Breast epithelium (tissue), 4 donors: ENCODE data around the gene METTL24. TPM values are rescaled to one million over a fixed set of nuclear protein-coding genes. Genes with fewer than 3 reads are reported as not detected.

Experiments used
- DNase-seq, 2 donors: peaks; one replicate each; pipeline ENCODE4 v3.0.0-alpha.2; 2019; ENCODE audit warnings: low spot score in 2 of 2
- H3K27ac ChIP-seq, 2 donors: fragments of 200-600 bp; sonication (generic) in 1 of 2; one replicate each; pipeline ENCODE4 v1.5.1; 2016 to 2019; ENCODE audit warnings: mild to moderate bottlenecking in 1 of 2
- H3K27me3 ChIP-seq, 2 donors: fragments of 200-600 bp; sonication (generic) in 1 of 2; one replicate each; pipeline versions ENCODE4 v1.5.1 to v1.6.0; 2017 to 2019; ENCODE audit warnings: control low read depth in 1 of 2, mild to moderate bottlenecking in 1 of 2
- H3K36me3 ChIP-seq: fragments of 200-600 bp; one replicate; pipeline ENCODE4 v1.5.1; 2019
- H3K4me1 ChIP-seq, 2 donors: fragments of 200-600 bp; sonication (generic); one replicate each; pipeline ENCODE4 v1.5.1; 2016 to 2019; ENCODE audit warnings: control low read depth in 1 of 2
- H3K4me3 ChIP-seq, 3 donors: fragments of 200-600 bp; sonication (generic); 1 replicate in 2 of 3; 2 replicates in 1 of 3; pipeline ENCODE4 v1.5.1; 2016 to 2019; ENCODE audit warnings: mild to moderate bottlenecking in 3 of 3, moderate library complexity in 2 of 3
- H3K9me3 ChIP-seq, 2 donors: fragments of 200-600 bp; sonication (generic) in 1 of 2; one replicate each; pipeline ENCODE4 v1.5.1; 2016 to 2019; ENCODE audit warnings: control low read depth in 1 of 2
- CTCF ChIP-seq, 3 donors: fragments of 450-650 bp; IDR thresholded peaks; one replicate each; pipeline ENCODE4 v1.5.1; 2016 to 2017; ENCODE audit warnings: antibody characterized with exemption in 3 of 3, mild to moderate bottlenecking in 3 of 3, moderate library complexity in 3 of 3
- POLR2A ChIP-seq: fragments of 450-650 bp; IDR thresholded peaks from one replicate; pipeline ENCODE4 v1.6.1; 2016; ENCODE audit warnings: antibody characterized with exemption, mild to moderate bottlenecking, moderate library complexity
- POLR2AphosphoS5 ChIP-seq, 3 donors: sonication (generic); formaldehyde crosslinking; IDR thresholded peaks; one replicate each; pipeline ENCODE4 v1.6.1; 2017; ENCODE audit warnings: antibody characterized with exemption in 3 of 3
- intact Hi-C: fragments of 100-400 bp; cut with DNase I; formaldehyde crosslinking; loops from one replicate; pipeline ENCODE4 v1.15.1; 2023; ENCODE audit warnings: low total_unique reads
- total RNA-seq, 3 donors: library from RNA; depleted of rRNA; stranded (reverse); fragments of >200 nt; gene quantifications; one replicate each; pipeline ENCODE4 v1.1.0, GENCODE V29; 2016

Gene METTL24
- total RNA-seq, 3 donors from 2014 or later, result 0.96 to 6.6 (median 3.4) TPM

GRCh38 chr6:110265273-110265672, 92.9 kb downstream of the METTL24 start:
- Histone ChIP-seq H3K4me1 (no peaks in the 10 kb centered on the region), H3K4me3 (no peak overlapping the region), H3K36me3 (no peaks in the 10 kb centered on the region), H3K27ac (no peak overlapping the region), H3K27me3 (no peaks in the 10 kb centered on the region), H3K9me3 (no peaks in the 10 kb centered on the region)
- TF ChIP-seq POLR2AphosphoS5 (IDR thresholded peaks at IDR 0.05), result no peak
- TF ChIP-seq CTCF (IDR thresholded peaks at IDR 0.05), result no peak
- no peak for TF ChIP-seq POLR2A
- no peak for DNase-seq
- intact Hi-C loops, result no loop called here

GRCh38 chr6:110256366-110256765, 101.8 kb downstream of the METTL24 start:
- peaks cover 7 to 8% of the 10 kb centered on the region in 2 donors for H3K9me3 ChIP-seq
- no peak overlapping the region for H3K27ac ChIP-seq
- TF ChIP-seq POLR2AphosphoS5 (IDR thresholded peaks at IDR 0.05), result no peak
- intact Hi-C loops, result no loop called here
- no peaks in the 10 kb centered on the region for H3K36me3 ChIP-seq
- H3K27me3 ChIP-seq, result no peaks in the 10 kb centered on the region
- no peak overlapping the region for H3K4me3 ChIP-seq
- no peak for DNase-seq
- H3K4me1 ChIP-seq, result no peaks in the 10 kb centered on the region

GRCh38 chr6:110255211-110255750, 102.9 kb downstream of the METTL24 start:
- H3K27ac ChIP-seq, result no peak overlapping the region
- intact Hi-C loops, result no loop called here
- no peak overlapping the region for H3K4me3 ChIP-seq
- TF ChIP-seq POLR2A (no peak), CTCF (IDR thresholded peaks at IDR 0.05) (no peak), POLR2AphosphoS5 (IDR thresholded peaks at IDR 0.05) (no peak)
- no peak for DNase-seq
- H3K27me3 ChIP-seq, result no peaks in the 10 kb centered on the region
- no peaks in the 10 kb centered on the region for H3K4me1 ChIP-seq
- peaks cover 7 to 8% of the 10 kb centered on the region in 2 donors for H3K9me3 ChIP-seq
- H3K36me3 ChIP-seq, result no peaks in the 10 kb centered on the region

- Histone ChIP-seq H3K9me3 (no peaks in the 10 kb centered on the region), H3K4me1 (no peaks in the 10 kb centered on the region), H3K4me3 (no peak overlapping the region), H3K27me3 (no peaks in the 10 kb centered on the region), H3K27ac (no peak overlapping the region), H3K36me3 (no peaks in the 10 kb centered on the region)
- TF ChIP-seq CTCF (IDR thresholded peaks at IDR 0.05), result no peak
- TF ChIP-seq POLR2A, result no peak
- TF ChIP-seq POLR2AphosphoS5 (IDR thresholded peaks at IDR 0.05), result no peak
- no peak for DNase-seq
- intact Hi-C loops, result no loop called here
Measured at GRCh38 chr6:110250838-110251237, 107.3 kb downstream of the METTL24 start.

GRCh38 chr6:110250058-110250457, 108.1 kb downstream of the METTL24 start:
- Histone ChIP-seq H3K9me3 (no peaks in the 10 kb centered on the region), H3K27me3 (no peaks in the 10 kb centered on the region), H3K27ac (no peak overlapping the region), H3K4me1 (no peaks in the 10 kb centered on the region), H3K4me3 (no peak overlapping the region), H3K36me3 (no peaks in the 10 kb centered on the region)
- TF ChIP-seq POLR2A (no peak), POLR2AphosphoS5 (IDR thresholded peaks at IDR 0.05) (no peak), CTCF (IDR thresholded peaks at IDR 0.05) (no peak)
- no peak for DNase-seq
- intact Hi-C loops, result no loop called here
